Measurements from ENCODE around the gene FYB1. TPM values are rescaled to one million over a fixed set of nuclear protein-coding genes. Genes with fewer than 3 reads are reported as not detected.
"Not testable (repeated sequence)": the region's sequence is repeated elsewhere in the genome, so short reads cannot be mapped to it uniquely, and the experiment has no call there.

Gene FYB1
- total and polyA plus RNA-seq, 2 of the 8 experiments (the other 6 are each of a cell fraction or from before 2014, with no cell fraction given), result not detected

GRCh38 chr5:39221671-39222070 is 2.3 kb upstream of the FYB1 start:
- H2BK15ac ChIP-seq (ENCODE audit: low read length); H3K79me1 ChIP-seq (ENCODE audit: low read depth, low read length); H3K4me2 ChIP-seq (ENCODE audit: insufficient read depth in 1 of 2, low read depth in 2 of 2, low read length in 2 of 2); H3K36me3 ChIP-seq (ENCODE audit: control insufficient read depth in 2 of 4, insufficient read depth in 4 of 4, low read length in 3 of 4); H2BK120ac ChIP-seq (replicated peaks; ENCODE audit: low read depth, low read length); H3K9ac ChIP-seq (replicated peaks in 1 of 4; ENCODE audit: extremely low read depth in 1 of 4, low read depth in 3 of 4, low read length in 3 of 4); H2BK20ac ChIP-seq (ENCODE audit: low read length); H3K56ac ChIP-seq (replicated peaks; ENCODE audit: insufficient read length, low read depth, low read length); H4K91ac ChIP-seq (replicated peaks; ENCODE audit: insufficient read length, low read length); H3K27me3 ChIP-seq (replicated peaks in 1 of 4; ENCODE audit: control insufficient read depth in 3 of 4, extremely low read depth in 1 of 4, insufficient read depth in 3 of 4, low read length in 3 of 4); H4K5ac ChIP-seq (ENCODE audit: insufficient read length, low read depth, low read length); H3K79me2 ChIP-seq (ENCODE audit: control insufficient read depth in 1 of 2, insufficient read depth in 2 of 2, low read length in 2 of 2); H3K23ac ChIP-seq (ENCODE audit: insufficient read length); H4K8ac ChIP-seq (ENCODE audit: extremely low read depth, insufficient read depth, low read length); FAIRE-seq; H3K9me3 ChIP-seq (ENCODE audit: insufficient read depth in 2 of 2, low read depth in 1 of 2, low read length in 1 of 2); H3K4me3 ChIP-seq (ENCODE audit: extremely low read depth in 1 of 4, insufficient read depth in 2 of 4, low read depth in 3 of 4, low read length in 4 of 4); H2BK5ac ChIP-seq (ENCODE audit: low read depth, low read length); H2AFZ ChIP-seq (ENCODE audit: low read length); H4K20me1 ChIP-seq (replicated peaks in 1 of 2; ENCODE audit: control insufficient read depth in 1 of 2, insufficient read depth in 2 of 2, low read length in 2 of 2); DNase-seq (ENCODE audit: low read depth in 1 of 2, low spot score in 2 of 2); H2BK12ac ChIP-seq (ENCODE audit: low read depth, low read length); H3K4me1 ChIP-seq (replicated peaks in 1 of 4; ENCODE audit: control insufficient read depth in 3 of 4, insufficient read depth in 4 of 4, low read length in 3 of 4); H3K14ac ChIP-seq (ENCODE audit: insufficient read length); POLR2A ChIA-PET (ENCODE audit: partially characterized antibody); H3K23me2 ChIP-seq (ENCODE audit: low read depth, low read length); H3K27ac ChIP-seq (ENCODE audit: low read depth, low read length); H3K4ac ChIP-seq (replicated peaks; ENCODE audit: insufficient read length, low read depth, low read length); H3K18ac ChIP-seq (ENCODE audit: extremely low read depth, low read length); H2AK5ac ChIP-seq (ENCODE audit: low read depth, low read length): not testable (repeated sequence)
- 93% methylated on average over 5 of the region's 5 CpGs; no CpG with 5 or more reads in 1 of the 2 experiments for WGBS, 2 experiments (ENCODE audit: extremely low coverage in 1 of 2, insufficient coverage in 1 of 2, insufficient read length in 1 of 2, insufficient replicate concordance in 2 of 2, low coverage in 1 of 2, low lambda C conversion rate in 2 of 2, missing lambda C conversion rate in 1 of 2)
- CTCF ChIA-PET (ENCODE audit: partially characterized antibody), result interaction anchor here (0.6 to 5.9 kb wide), 3 partner anchors 8 to 62 kb away, joined by 3 to 28 read pairs (median 3); no protein-coding TSS in a partner anchor

All from H1 (cell line).